ENCODE measurements around the gene GPC5. TPM values are rescaled to one million over a fixed set of nuclear protein-coding genes. Genes with fewer than 3 reads are reported as not detected.

GPC5 gene
- total and polyA plus RNA-seq, 9 of the 15 experiments (the other 6 are each of a cell fraction or from before 2014, with no cell fraction given) = 0.18 to 0.27 TPM; not detected in 7

GRCh38 chr13:91531646-91532045 is 133.2 kb downstream of the GPC5 start:
- ChIA-PET CTCF (ENCODE audit: low intra/inter-chr PET ratio) (no interaction called here), POLR2A (interaction anchor here (1.3 kb wide), 1 partner anchor 8 kb away, joined by 3 read pairs; no protein-coding TSS in a partner anchor)
- no peak for ATAC-seq
- no peaks in the 10 kb centered on the region for H3K27me3 ChIP-seq (ENCODE audit: control insufficient read depth in 2 of 2, insufficient read depth in 2 of 2, low read length in 2 of 2)
- H3K9ac ChIP-seq (ENCODE audit: insufficient read depth in 1 of 2, low read depth in 2 of 2, low read length in 2 of 2) = no peak overlapping the region
- WGBS (ENCODE audit: insufficient coverage, low coverage, missing lambda C conversion rate) = 16% methylated on average over 2 of the region's 2 CpGs
- H3K4me1 ChIP-seq (replicated peaks in 1 of 2; ENCODE audit: control insufficient read depth in 2 of 2, insufficient read depth in 2 of 2, low read length in 2 of 2) = no peaks in the 10 kb centered on the region; a peak in 1 of 5 replicates
- no TSS peak for BruUV-seq (replicated peaks)
- no peak for FAIRE-seq
- no peaks in the 10 kb centered on the region for H4K20me1 ChIP-seq (replicated peaks; ENCODE audit: control insufficient read depth, insufficient read depth, low read length)
- no peak overlapping the region for H3K4me3 ChIP-seq
- no peak overlapping the region for H3K4me2 ChIP-seq (ENCODE audit: insufficient read depth, low read length)
- no peaks in the 10 kb centered on the region for H3K9me1 ChIP-seq (ENCODE audit: control insufficient read depth, insufficient read depth, low read length)
- no peak overlapping the region for H2AFZ ChIP-seq (ENCODE audit: low read depth, low read length)
- H3K79me2 ChIP-seq (ENCODE audit: control insufficient read depth, insufficient read depth, low read length) = no peaks in the 10 kb centered on the region
- intact Hi-C loops (cut with micrococcal nuclease) = no loop called here
- no peak overlapping the region for H3K27ac ChIP-seq (ENCODE audit: extremely low read depth, low read depth, low read length)
- no peaks in the 10 kb centered on the region for H3K36me3 ChIP-seq (ENCODE audit: control insufficient read depth, insufficient read depth, low read length)
- TF ChIP-seq CBX8 (IDR thresholded peaks at IDR 0.05; ENCODE audit: borderline replicate concordance, extremely low read depth, low read depth, low read length, poor library complexity, severe bottlenecking) (no peak), ZNF76 (CRISPR knock-in tag; IDR thresholded peaks at IDR 0.05; ENCODE audit: borderline replicate concordance) (no peak), FOS (IDR thresholded peaks at IDR 0.05; ENCODE audit: extremely low read depth, insufficient read length) (no peak), MBD1 (CRISPR knock-in tag; IDR thresholded peaks at IDR 0.05) (peak; percentile 77; the same call in 1 of the 2 replicates), E2F4 (CRISPR knock-in tag; IDR thresholded peaks at IDR 0.05; ENCODE audit: low read depth) (no peak), ZNF717 (CRISPR knock-in tag; IDR thresholded peaks at IDR 0.05) (0 out of 2 replicates have a peak, but pooled peaks have one; percentile 54), TBL1XR1 (IDR thresholded peaks at IDR 0.05; ENCODE audit: low read length in 2 of 2) (no peak), DNMT1 (IDR thresholded peaks at IDR 0.05) (no peak)
- in situ Hi-C loops (cut with MboI) = no loop called here
- H3K9me3 ChIP-seq (replicated peaks; ENCODE audit: control insufficient read depth, insufficient read depth, low read depth, low read length) = no peaks in the 10 kb centered on the region; the same call in 1 of the 2 replicates
- DNase-seq (ENCODE audit: extremely low read depth in 1 of 4, low spot score in 3 of 4) = no peak
